ENCODE results near the gene CNTN2. TPM values are rescaled to one million over a fixed set of nuclear protein-coding genes. Genes with fewer than 3 reads are reported as not detected.

CNTN2 gene
- total and polyA plus RNA-seq, 5 donors: 0.78 to 1.8 (median 1.4) TPM

DNA sequence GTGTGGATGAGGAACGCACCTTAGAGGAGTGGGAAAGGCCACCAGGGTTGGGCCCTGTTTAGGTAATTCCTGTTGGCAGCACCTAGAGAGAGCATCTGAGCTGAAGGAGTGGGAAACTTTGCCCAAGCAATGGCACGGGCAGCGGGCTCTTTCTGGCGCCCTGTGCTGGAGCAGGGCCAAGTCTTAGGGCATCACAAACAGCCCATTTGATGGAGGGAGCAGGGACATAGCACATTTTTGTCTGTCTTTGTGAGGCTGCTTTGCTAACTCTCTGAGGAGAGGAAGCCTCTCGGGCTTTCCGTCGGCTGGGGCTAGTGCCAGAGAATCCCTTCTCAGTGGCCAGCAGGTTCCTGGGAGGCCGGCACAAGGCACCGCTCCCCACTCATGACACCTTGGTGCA, 22.5 kb upstream of the CNTN2 start:
- Histone ChIP-seq H3K4me3 (ENCODE audit: low read length) (no peak overlapping the region), H3K4me1 (ENCODE audit: control insufficient read depth, insufficient read depth, low read length) (no peaks in the 10 kb centered on the region), H3K9me3 (ENCODE audit: control insufficient read depth, low read length) (no peaks in the 10 kb centered on the region), H3K27me3 (ENCODE audit: control insufficient read depth, insufficient read depth) (no peaks in the 10 kb centered on the region), H3K27ac (ENCODE audit: low read length) (no peak overlapping the region)
- DNase-seq (no peak), ATAC-seq (no peak)
- WGBS: 83% methylated on average over 9 of the region's 9 CpGs
- intact Hi-C loops (cut with DNase I): no loop called here

DNA sequence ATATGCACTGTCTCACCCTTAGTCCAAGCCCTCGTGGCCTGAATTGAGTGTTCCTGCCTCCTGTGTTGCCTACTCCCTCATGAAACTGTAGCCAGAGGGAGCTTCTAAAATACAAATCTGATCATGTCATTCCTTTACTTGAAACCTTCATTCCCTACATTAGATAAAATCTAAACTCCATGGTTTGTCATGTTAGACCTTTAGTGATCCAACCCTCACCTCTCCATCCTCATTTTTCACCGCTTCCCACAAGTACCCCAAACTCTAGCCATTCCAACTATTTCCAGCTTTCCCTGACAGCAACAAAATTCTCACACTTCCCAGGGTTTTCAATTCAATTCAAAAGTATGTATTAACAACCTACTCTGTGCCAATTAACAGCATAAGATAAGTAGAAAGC, 18.3 kb upstream of the CNTN2 start:
- H3K27ac ChIP-seq (ENCODE audit: low read length): no peak overlapping the region
- H3K27me3 ChIP-seq (ENCODE audit: control insufficient read depth, insufficient read depth): no peaks in the 10 kb centered on the region
- intact Hi-C loops (cut with DNase I): no loop called here
- DNase-seq (no peak), ATAC-seq (no peak)
- no peaks in the 10 kb centered on the region for H3K4me1 ChIP-seq (ENCODE audit: control insufficient read depth, insufficient read depth, low read length)
- WGBS: 94% methylated on average over 2 of the region's 2 CpGs
- H3K9me3 ChIP-seq (ENCODE audit: control insufficient read depth, low read length): no peaks in the 10 kb centered on the region
- H3K4me3 ChIP-seq (ENCODE audit: low read length): no peak overlapping the region

DNA sequence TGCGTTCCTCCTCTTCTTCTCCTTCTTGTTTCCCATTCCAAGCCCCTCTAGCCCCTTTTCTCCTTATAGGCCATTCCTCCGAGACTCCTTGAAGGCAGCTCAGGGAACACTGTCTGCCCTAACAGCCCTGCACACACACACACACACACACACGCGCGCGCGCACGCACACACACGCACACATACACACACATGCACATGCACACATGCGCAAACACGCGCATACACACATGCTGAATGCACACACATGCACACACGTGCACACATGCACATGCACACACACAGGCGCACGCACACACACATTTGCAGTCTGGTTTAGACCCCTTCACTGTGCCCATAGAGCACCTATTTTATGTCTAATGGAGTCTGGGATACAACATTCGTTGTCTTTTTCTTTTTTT, 17.8 kb upstream of the CNTN2 start:
- H3K4me1 ChIP-seq (ENCODE audit: control insufficient read depth, insufficient read depth, low read length): no peaks in the 10 kb centered on the region
- no peaks in the 10 kb centered on the region for H3K27me3 ChIP-seq (ENCODE audit: control insufficient read depth, insufficient read depth)
- H3K27ac ChIP-seq (ENCODE audit: low read length): no peak overlapping the region
- intact Hi-C loops (cut with DNase I): no loop called here
- ATAC-seq: no peak
- no peaks in the 10 kb centered on the region for H3K9me3 ChIP-seq (ENCODE audit: control insufficient read depth, low read length)
- no peak overlapping the region for H3K4me3 ChIP-seq (ENCODE audit: low read length)
- DNase-seq: no peak
- 91% methylated on average over 16 of the region's 16 CpGs for WGBS

DNA sequence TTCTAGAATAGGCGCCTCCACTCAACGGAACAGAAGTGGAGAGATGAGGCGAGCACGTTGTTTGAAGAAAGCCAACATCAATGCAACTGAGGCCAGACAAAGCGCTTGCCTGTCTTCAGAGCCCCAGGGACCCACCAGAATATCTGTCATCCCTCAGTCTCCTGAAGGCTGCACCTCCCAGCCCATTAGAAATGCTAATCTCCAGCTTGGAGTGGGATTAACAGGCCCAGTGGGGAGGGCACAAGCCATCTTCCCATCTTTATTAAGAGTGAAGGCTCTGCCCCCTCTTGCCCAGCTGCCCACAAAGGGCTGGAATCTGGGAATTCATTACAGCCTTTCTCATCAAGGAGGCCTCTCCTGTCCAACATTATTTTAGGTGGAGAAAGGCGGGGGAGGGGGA, 16.8 kb upstream of the CNTN2 start:
- intact Hi-C loops (cut with DNase I): no loop called here
- Histone ChIP-seq H3K27ac (ENCODE audit: low read length) (no peak overlapping the region), H3K4me1 (ENCODE audit: control insufficient read depth, insufficient read depth, low read length) (no peaks in the 10 kb centered on the region), H3K9me3 (ENCODE audit: control insufficient read depth, low read length) (no peaks in the 10 kb centered on the region), H3K27me3 (ENCODE audit: control insufficient read depth, insufficient read depth) (no peaks in the 10 kb centered on the region), H3K4me3 (ENCODE audit: low read length) (no peak overlapping the region)
- WGBS: 82% methylated on average over 6 of the region's 6 CpGs
- DNase-seq: no peak
- no peak for ATAC-seq

DNA sequence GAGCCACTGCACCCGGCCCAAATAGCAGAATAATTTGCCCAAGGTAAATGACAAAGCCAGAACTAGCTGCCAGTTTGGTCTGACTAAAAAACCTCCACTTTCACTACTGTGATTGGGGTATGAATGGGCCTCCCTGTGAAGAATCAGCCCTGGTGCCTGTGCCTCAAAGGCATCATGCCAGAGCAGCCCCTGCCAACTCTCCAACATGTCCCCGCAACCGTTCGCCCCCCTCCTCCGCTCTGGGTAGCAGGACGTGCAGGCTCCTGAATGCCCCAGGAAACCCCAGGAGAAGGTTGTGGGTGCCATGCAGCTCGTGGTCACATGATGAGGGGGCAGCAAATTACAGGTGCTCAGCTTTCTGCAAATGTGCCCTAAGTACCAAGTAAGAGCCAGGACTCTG, 14.6 kb upstream of the CNTN2 start:
- intact Hi-C loops (cut with DNase I): no loop called here
- Histone ChIP-seq H3K4me3 (ENCODE audit: low read length) (no peak overlapping the region), H3K27ac (ENCODE audit: low read length) (no peak overlapping the region), H3K9me3 (ENCODE audit: control insufficient read depth, low read length) (no peaks in the 10 kb centered on the region), H3K27me3 (ENCODE audit: control insufficient read depth, insufficient read depth) (no peaks in the 10 kb centered on the region), H3K4me1 (ENCODE audit: control insufficient read depth, insufficient read depth, low read length) (no peaks in the 10 kb centered on the region)
- 83% methylated on average over 7 of the region's 7 CpGs for WGBS
- no peak for DNase-seq
- ATAC-seq: no peak

DNA sequence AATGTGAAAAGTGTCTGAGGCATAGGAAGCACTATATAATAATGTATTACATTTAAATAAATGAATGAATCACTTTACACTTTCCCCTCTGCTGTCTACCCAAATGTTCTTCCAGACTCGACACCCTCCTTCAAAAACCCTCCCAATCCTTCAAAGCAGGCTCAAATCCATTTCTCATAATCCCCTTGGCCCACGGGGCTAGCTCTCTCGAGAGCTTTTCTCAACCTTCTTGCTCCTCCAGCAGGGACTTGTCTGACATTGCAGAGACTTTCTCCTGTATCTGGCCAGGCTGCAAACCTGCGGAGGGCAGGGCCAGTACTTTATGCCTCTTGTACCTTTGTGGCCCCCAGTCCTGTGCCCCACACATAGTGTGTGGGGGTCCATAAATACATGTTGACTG, 14.1 kb upstream of the CNTN2 start:
- ATAC-seq: no peak

DNA sequence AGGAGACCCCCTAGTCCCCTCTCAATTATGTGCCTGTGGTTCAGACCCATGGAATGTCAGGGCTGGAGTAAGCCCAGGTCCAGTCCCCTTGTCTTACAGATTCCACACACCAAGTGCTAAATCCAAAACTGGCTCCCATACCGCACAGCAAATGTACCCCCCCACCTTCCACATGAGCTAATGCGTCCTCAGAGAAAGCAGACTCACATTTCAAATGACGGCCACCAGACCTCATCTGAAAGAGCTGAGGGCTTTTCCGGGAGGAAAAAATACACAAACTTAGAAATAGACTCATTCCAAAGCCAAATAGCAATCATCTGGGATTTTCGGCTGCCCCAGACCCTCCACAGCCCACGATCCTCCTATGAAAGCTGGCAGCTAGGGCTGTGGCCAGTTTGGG, 12.8 kb upstream of the CNTN2 start:
- Histone ChIP-seq H3K27ac (ENCODE audit: low read length) (no peak overlapping the region), H3K4me1 (ENCODE audit: control insufficient read depth, insufficient read depth, low read length) (no peaks in the 10 kb centered on the region), H3K9me3 (ENCODE audit: control insufficient read depth, low read length) (no peaks in the 10 kb centered on the region), H3K4me3 (ENCODE audit: low read length) (no peak overlapping the region), H3K27me3 (ENCODE audit: control insufficient read depth, insufficient read depth) (no peaks in the 10 kb centered on the region)
- DNase-seq (no peak), ATAC-seq (no peak)
- intact Hi-C loops (cut with DNase I): no loop called here
- 59% methylated on average over 6 of the region's 6 CpGs for whole genome bisulfite sequencing

More for the DNA sequence above, 14.1 kb upstream of the CNTN2 start:
- intact Hi-C loops (cut with DNase I): no loop called here
- Histone ChIP-seq H3K9me3 (ENCODE audit: control insufficient read depth, low read length) (no peaks in the 10 kb centered on the region), H3K4me3 (ENCODE audit: low read length) (no peak overlapping the region), H3K27ac (ENCODE audit: low read length) (no peak overlapping the region), H3K4me1 (ENCODE audit: control insufficient read depth, insufficient read depth, low read length) (no peaks in the 10 kb centered on the region), H3K27me3 (ENCODE audit: control insufficient read depth, insufficient read depth) (no peaks in the 10 kb centered on the region)
- WGBS: 71% methylated on average over 4 of the region's 4 CpGs
- DNase-seq: no peak

DNA sequence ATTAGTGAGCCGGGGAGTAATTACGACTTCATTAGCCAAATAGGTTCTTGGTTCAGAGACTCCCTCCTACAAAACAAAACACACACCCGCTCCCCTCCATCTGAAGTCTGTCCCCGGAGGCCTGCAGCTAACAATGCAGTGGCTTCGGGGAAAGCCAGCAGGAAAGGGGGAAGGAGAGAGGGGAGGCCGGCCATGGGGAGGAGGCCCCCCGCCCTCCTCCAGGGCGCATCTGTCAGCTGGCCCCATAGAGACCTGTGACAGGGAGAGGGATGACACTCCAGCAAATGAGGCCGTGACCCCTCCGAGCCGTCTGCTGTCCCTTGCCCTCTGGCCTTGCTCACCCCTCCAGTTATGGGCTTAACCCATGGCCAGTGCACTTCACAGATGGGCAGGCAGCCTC, 12.1 kb upstream of the CNTN2 start:
- intact Hi-C loops (cut with DNase I): no loop called here
- 62% methylated on average over 11 of the region's 11 CpGs for WGBS
- no peak overlapping the region for H3K4me3 ChIP-seq (ENCODE audit: low read length)

DNA sequence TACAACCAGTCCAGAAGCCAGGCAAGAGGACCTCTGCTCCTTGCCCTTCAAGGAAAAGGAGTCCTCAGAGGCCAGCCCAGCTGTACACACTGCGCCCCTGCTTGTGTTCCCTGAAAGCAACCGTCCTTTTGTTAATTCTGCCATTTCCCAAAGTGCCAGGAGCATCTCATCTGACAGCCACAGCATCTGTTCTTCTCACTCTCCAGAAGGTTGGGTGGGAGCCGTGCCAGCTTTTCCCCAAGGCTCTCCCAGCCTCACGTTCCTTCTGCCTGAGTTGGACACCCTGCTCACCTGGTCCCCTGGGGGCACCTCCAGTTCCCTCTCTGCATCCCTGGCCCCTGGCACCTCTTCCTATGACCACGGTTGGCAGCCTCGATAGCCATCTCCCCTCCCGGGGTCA, 10.5 kb upstream of the CNTN2 start:
- ATAC-seq: no peak
- Histone ChIP-seq H3K4me1 (ENCODE audit: control insufficient read depth, insufficient read depth, low read length) (no peaks in the 10 kb centered on the region), H3K27me3 (ENCODE audit: control insufficient read depth, insufficient read depth) (no peaks in the 10 kb centered on the region), H3K4me3 (ENCODE audit: low read length) (no peak overlapping the region), H3K27ac (ENCODE audit: low read length) (no peak overlapping the region), H3K9me3 (ENCODE audit: control insufficient read depth, low read length) (no peaks in the 10 kb centered on the region)
- 84% methylated on average over 7 of the region's 7 CpGs for WGBS
- intact Hi-C loops (cut with DNase I): no loop called here
- no peak for DNase-seq

More for the DNA sequence above, 12.1 kb upstream of the CNTN2 start:
- Histone ChIP-seq H3K27me3 (ENCODE audit: control insufficient read depth, insufficient read depth) (no peaks in the 10 kb centered on the region), H3K27ac (ENCODE audit: low read length) (no peak overlapping the region), H3K4me1 (ENCODE audit: control insufficient read depth, insufficient read depth, low read length) (no peaks in the 10 kb centered on the region), H3K9me3 (ENCODE audit: control insufficient read depth, low read length) (no peaks in the 10 kb centered on the region)
- ATAC-seq (no peak), DNase-seq (no peak)

DNA sequence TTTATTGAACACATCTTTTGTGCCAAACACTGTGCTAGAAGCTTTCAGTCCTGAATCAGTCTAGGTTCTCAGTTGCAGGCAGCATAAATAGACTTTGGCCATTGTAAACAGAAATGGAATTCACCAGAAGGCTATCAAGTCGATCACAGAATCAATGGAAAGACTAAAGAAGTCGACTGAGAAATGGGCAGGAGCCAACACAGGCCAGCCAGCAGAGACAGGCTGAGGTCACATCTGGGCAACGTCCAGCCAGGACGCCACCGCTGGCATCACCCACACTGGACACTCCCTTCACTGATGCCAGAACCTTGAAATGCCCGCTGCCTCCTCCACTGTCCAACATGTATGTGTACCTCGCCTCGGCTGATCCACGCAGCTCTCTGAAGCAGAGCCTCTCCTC, 5.5 kb upstream of the CNTN2 start:
- Histone ChIP-seq H3K4me1 (ENCODE audit: control insufficient read depth, insufficient read depth, low read length) (no peaks in the 10 kb centered on the region), H3K27me3 (ENCODE audit: control insufficient read depth, insufficient read depth) (no peaks in the 10 kb centered on the region), H3K4me3 (ENCODE audit: low read length) (no peak overlapping the region), H3K9me3 (ENCODE audit: control insufficient read depth, low read length) (no peaks in the 10 kb centered on the region), H3K27ac (ENCODE audit: low read length) (no peak overlapping the region)
- no peak for DNase-seq
- 79% methylated on average over 9 of the region's 9 CpGs for WGBS
- ATAC-seq: no peak
- intact Hi-C loops (cut with DNase I): no loop called here

DNA sequence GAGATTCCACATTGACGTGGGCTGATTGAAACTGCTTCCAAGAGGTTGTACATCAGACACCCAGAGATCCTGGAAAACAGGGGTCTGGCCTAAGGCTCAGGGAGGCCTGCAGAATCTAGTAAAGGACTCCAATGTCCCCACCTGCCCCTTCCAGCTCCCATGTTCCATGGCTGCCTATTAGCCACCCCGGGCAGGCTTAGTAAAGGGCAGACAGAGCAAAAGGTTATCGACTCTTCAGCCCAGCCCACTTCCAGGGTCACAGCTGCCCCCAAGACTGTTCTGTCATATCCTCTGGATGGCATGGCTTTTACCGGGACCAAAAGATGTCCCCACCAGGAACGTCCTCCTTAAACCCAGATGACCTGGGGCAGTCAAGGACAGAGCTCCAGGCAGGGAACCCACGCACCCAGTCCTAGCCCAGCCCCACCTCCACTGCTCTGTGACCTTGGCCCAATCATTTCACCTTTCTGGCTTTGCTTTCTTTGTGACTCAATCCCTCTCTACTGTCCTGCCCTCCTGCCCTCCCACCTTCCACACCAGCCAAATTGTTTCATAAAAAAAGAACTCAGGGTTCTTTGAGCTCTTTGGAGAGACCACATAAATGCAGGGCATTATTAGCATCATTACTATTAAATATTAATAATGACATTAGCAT, 4.8 kb upstream of the CNTN2 start:
- no peak for ATAC-seq
- no peaks in the 10 kb centered on the region for H3K9me3 ChIP-seq (ENCODE audit: control insufficient read depth, low read length)
- no peak for DNase-seq
- 78% methylated on average over 6 of the region's 6 CpGs for WGBS
- no peaks in the 10 kb centered on the region for H3K27me3 ChIP-seq (ENCODE audit: control insufficient read depth, insufficient read depth)
- intact Hi-C loops (cut with DNase I): no loop called here
- H3K4me3 ChIP-seq (ENCODE audit: low read length): no peak overlapping the region
- H3K4me1 ChIP-seq (ENCODE audit: control insufficient read depth, insufficient read depth, low read length): no peaks in the 10 kb centered on the region
- no peak overlapping the region for H3K27ac ChIP-seq (ENCODE audit: low read length)

Measured in right cardiac atrium (tissue), 5 donors.